ENCODE data around the gene NLGN1.

- TF ChIP-seq EZH2 (IDR thresholded peaks at IDR 0.05) (no peak), CTCF (IDR thresholded peaks at IDR 0.05 in 2 of 3, conservative IDR thresholded peaks at IDR 0.05 in 1 of 3; ENCODE audit: borderline replicate concordance in 1 of 3, insufficient read depth in 1 of 3, low read depth in 2 of 3, low read length in 2 of 3) (no peak), CEBPB (IDR thresholded peaks at IDR 0.05; ENCODE audit: low read depth) (no peak), SIN3A (IDR thresholded peaks at IDR 0.05; ENCODE audit: low read depth) (no peak), FOSL1 (IDR thresholded peaks at IDR 0.05; ENCODE audit: low read depth) (no peak), SRF (IDR thresholded peaks at IDR 0.05; ENCODE audit: low read depth) (no peak)
Observed at GRCh38 chr3:173887888-173888287, 490.3 kb downstream of the NLGN1 start.
